ENCODE measurements around the gene RAB3IL1. TPM values are rescaled to one million over a fixed set of nuclear protein-coding genes. Genes with fewer than 3 reads are reported as not detected.
A peak's percentile ranks its signal among the peaks of the same experiment; 100 is the strongest.
"Not testable (repeated sequence)": the region's sequence is repeated elsewhere in the genome, so short reads cannot be mapped to it uniquely, and the experiment has no call there.

Gene RAB3IL1
- total RNA-seq, 1 experiment from 2014 or later, result 2.3 TPM

DNA sequence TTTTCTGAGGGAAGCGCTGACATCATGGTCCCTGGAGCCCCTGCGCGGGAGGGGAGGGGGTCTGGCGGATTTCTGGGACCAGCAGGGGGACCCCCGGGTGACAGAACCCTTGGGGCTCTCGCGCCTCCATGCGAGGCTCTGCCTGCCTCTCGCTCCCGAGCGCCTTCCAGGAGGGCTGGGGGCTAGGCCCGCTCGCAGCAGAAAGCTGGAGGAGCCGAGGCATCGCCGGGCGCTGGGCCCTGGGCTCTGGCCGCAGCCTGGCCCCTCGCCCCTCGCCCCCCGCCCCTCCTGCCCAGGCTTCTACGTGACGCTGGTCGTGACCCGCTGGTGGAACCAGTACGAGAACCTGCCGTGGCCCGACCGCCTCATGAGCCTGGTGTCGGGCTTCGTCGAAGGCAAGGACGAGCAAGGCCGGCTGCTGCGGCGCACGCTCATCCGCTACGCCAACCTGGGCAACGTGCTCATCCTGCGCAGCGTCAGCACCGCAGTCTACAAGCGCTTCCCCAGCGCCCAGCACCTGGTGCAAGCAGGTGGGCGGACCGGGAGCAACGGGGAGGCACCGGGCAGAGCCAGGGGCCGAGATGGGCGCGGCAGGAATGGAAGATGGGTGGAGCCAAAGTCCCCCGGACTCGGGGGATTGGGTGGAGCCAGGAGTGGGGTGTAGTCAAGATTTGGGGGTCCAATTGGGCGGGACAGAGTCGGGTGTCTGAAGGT lies 38.2 kb upstream of the RAB3IL1 start:
- ChIA-PET CTCF (no interaction called here), POLR2A (interaction anchor here (2.0 kb wide), 1 partner anchor 70 kb away, joined by 6 read pairs; no protein-coding TSS in a partner anchor)
- Mint-ChIP-seq H3K36me3 (ENCODE audit: insufficient read depth, unreplicated experiment) (peaks cover 25% of the 10 kb centered on the region), H3K4me1 (ENCODE audit: insufficient read depth, unreplicated experiment) (peaks cover 15% of the 10 kb centered on the region), H3K27ac (ENCODE audit: low read depth, unreplicated experiment) (no peak overlapping the region), H3K9me3 (ENCODE audit: unreplicated experiment) (no peaks in the 10 kb centered on the region), H3K4me3 (ENCODE audit: unreplicated experiment) (no peak overlapping the region), H3K27me3 (ENCODE audit: insufficient read depth, unreplicated experiment) (no peaks in the 10 kb centered on the region)
- no TSS peak for BruUV-seq (replicated peaks)
- TF ChIP-seq, protein P1, sequence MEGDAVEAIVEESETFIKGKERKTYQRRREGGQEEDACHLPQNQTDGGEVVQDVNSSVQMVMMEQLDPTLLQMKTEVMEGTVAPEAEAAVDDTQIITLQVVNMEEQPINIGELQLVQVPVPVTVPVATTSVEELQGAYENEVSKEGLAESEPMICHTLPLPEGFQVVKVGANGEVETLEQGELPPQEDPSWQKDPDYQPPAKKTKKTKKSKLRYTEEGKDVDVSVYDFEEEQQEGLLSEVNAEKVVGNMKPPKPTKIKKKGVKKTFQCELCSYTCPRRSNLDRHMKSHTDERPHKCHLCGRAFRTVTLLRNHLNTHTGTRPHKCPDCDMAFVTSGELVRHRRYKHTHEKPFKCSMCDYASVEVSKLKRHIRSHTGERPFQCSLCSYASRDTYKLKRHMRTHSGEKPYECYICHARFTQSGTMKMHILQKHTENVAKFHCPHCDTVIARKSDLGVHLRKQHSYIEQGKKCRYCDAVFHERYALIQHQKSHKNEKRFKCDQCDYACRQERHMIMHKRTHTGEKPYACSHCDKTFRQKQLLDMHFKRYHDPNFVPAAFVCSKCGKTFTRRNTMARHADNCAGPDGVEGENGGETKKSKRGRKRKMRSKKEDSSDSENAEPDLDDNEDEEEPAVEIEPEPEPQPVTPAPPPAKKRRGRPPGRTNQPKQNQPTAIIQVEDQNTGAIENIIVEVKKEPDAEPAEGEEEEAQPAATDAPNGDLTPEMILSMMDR (IDR thresholded peaks at IDR 0.05; ENCODE audit: unreplicated experiment), result no peak
- no peak for DNase-seq (ENCODE audit: unreplicated experiment)
- intact Hi-C loops (cut with micrococcal nuclease), result no loop called here

DNA sequence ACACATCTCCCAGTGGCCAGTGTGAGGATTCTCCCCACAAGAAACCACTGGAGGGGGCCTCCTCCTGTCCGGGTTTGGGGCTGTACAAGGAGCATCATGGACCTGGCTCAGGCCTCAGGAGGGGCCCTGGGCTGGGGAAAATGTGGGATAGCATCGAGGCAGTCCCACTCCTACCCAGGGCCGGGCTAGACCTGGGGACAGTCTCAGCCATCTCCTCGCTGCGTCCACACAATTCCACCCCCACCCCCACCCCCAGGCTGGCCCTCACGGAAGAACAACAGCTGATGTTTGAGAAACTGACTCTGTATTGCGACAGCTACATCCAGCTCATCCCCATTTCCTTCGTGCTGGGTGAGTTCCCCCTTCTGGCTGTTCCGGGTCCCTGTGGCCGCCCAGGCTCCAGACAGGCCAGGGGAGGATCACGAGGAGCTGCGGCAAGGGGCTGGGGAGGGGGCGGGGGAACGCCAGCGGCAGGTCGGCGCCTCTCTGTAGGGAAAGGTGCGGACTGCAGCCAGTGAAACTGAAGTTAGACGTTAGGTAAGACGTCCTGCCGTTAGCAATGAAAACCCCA lies 37.6 kb upstream of the RAB3IL1 start:
- H3K27me3 Mint-ChIP-seq (ENCODE audit: insufficient read depth, unreplicated experiment), result no peaks in the 10 kb centered on the region
- DNase-seq (ENCODE audit: unreplicated experiment), result peak; percentile 81
- H3K9me3 Mint-ChIP-seq (ENCODE audit: unreplicated experiment), result no peaks in the 10 kb centered on the region
- ChIA-PET POLR2A (interaction anchor here (0.6 to 2.0 kb wide), 2 partner anchors 70 to 107 kb away, joined by 3 to 6 read pairs; no protein-coding TSS in a partner anchor), CTCF (interaction anchor here (0.6 kb wide), 1 partner anchor 123 kb away, joined by 4 read pairs; no protein-coding TSS in a partner anchor)
- peaks cover 22% of the 10 kb centered on the region for H3K36me3 Mint-ChIP-seq (ENCODE audit: insufficient read depth, unreplicated experiment)
- no TSS peak for BruUV-seq (replicated peaks)
- H3K4me1 Mint-ChIP-seq (ENCODE audit: insufficient read depth, unreplicated experiment), result peaks cover 15% of the 10 kb centered on the region
- no peak overlapping the region for H3K27ac Mint-ChIP-seq (ENCODE audit: low read depth, unreplicated experiment)
- TF ChIP-seq, protein P1 (IDR thresholded peaks at IDR 0.05; ENCODE audit: unreplicated experiment), result no peak
- intact Hi-C loops (cut with micrococcal nuclease), result no loop called here
- H3K4me3 Mint-ChIP-seq (ENCODE audit: unreplicated experiment), result no peak overlapping the region

DNA sequence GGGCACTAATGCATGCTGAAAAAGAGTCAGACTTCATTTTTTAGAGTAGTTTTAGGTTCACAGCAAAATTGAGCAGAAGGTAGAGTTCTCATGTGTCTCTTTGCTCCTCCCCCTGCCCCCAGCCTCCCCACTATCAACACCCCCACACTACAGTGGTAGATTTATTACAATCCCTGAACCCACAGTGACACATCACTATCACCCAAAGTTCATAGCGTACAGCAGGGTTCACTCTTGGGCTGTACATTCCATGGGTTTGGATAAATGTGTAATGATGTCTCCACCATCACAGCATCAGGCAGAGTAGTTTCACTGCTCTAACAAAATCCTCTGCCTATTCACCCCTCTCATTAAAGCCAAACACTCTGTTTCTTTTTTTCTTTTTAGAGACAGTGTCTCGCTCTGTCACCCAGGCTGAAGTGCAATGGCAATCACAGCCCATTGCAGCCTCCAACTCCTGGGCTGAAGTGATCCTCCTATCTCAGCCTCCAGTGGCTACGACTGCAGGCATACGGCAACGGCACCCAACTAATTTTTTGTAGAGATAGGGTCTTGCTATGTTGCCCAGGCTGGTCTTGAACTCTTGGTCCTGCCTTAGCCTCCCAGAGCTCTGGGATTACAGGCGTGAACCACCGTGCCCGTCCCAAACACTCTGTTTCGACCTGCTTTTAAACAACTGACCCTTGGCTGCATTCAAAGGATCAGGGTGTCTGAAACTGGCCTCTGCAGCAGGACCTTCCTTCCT lies 36.9 kb upstream of the RAB3IL1 start:
- Mint-ChIP-seq H3K27ac (ENCODE audit: low read depth, unreplicated experiment) (no peak overlapping the region), H3K4me1 (ENCODE audit: insufficient read depth, unreplicated experiment) (peaks cover 19% of the 10 kb centered on the region), H3K4me3 (ENCODE audit: unreplicated experiment) (no peak overlapping the region), H3K9me3 (ENCODE audit: unreplicated experiment) (no peaks in the 10 kb centered on the region), H3K27me3 (ENCODE audit: insufficient read depth, unreplicated experiment) (no peaks in the 10 kb centered on the region), H3K36me3 (ENCODE audit: insufficient read depth, unreplicated experiment) (peaks cover 21% of the 10 kb centered on the region)
- intact Hi-C loops (cut with micrococcal nuclease), result no loop called here
- CTCF ChIA-PET, result interaction anchor here (0.6 to 11.0 kb wide), 2 partner anchors 54 to 122 kb away, joined by 4 to 217 read pairs; no protein-coding TSS in a partner anchor
- TF ChIP-seq, protein P1 (IDR thresholded peaks at IDR 0.05; ENCODE audit: unreplicated experiment), result no peak
- no TSS peak for BruUV-seq (replicated peaks)
- DNase-seq (ENCODE audit: unreplicated experiment), result no peak
- POLR2A ChIA-PET, result interaction anchor here (0.6 to 2.0 kb wide), 2 partner anchors 71 to 107 kb away, joined by 3 to 6 read pairs; no protein-coding TSS in a partner anchor

DNA sequence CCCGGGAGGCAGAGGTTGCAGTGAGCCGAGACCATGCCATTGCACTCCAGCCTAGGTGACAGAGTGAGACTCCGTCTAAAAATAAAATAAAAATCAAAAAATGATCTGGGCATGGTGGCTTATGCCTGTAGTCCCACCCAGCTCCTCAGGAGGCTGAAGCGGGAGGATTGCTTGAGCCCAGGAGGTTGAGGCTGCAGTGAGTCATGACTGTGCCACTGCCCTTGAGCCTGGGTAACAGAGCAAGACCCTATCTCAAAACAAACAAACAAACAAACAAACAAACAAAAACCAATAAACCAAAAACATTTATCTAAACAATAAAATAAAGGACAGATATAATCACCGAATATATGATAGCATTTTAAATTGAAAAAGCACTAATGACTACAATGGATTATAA lies 36.3 kb upstream of the RAB3IL1 start:
- ChIA-PET CTCF (interaction anchor here (0.6 to 11.0 kb wide), 3 partner anchors 53 to 128 kb away, joined by 3 to 217 read pairs (median 5); no protein-coding TSS in a partner anchor), POLR2A (interaction anchor here (0.6 to 2.0 kb wide), 3 partner anchors 9 to 159 kb away, joined by 3 to 6 read pairs (median 4); no protein-coding TSS in a partner anchor)
- BruUV-seq (replicated peaks); intact Hi-C loops (cut with micrococcal nuclease); H3K9me3 Mint-ChIP-seq (ENCODE audit: unreplicated experiment); DNase-seq (ENCODE audit: unreplicated experiment); H3K27ac Mint-ChIP-seq (ENCODE audit: low read depth, unreplicated experiment); H3K4me3 Mint-ChIP-seq (ENCODE audit: unreplicated experiment); H3K27me3 Mint-ChIP-seq (ENCODE audit: insufficient read depth, unreplicated experiment): not testable (repeated sequence)
- peaks cover 15% of the 10 kb centered on the region for H3K36me3 Mint-ChIP-seq (ENCODE audit: insufficient read depth, unreplicated experiment)
- peaks cover 13% of the 10 kb centered on the region for H3K4me1 Mint-ChIP-seq (ENCODE audit: insufficient read depth, unreplicated experiment)

Data from MCF 10A (cell line).